ENCODE results near the gene METTL6.

DNA sequence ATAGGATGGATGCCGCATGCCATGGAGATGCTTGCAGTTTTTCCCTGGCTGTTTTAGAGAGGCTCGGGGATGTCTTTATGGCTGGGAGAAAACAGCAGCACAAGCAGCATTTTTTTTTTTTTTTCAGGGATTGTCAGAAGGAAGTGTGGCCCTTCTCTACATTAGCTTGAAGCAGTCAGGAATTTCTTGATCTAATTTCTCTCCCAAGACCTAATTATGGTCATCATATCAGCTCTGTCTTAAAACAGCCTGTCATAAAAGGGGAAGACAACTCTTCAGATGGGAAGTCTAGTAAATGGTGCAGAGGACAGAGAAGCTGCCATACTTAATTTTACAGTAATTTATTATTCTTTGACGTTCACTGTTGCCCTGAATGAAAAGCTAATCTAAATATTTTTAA lies 44.5 kb upstream of the METTL6 start:
- TF ChIP-seq, protein P1, sequence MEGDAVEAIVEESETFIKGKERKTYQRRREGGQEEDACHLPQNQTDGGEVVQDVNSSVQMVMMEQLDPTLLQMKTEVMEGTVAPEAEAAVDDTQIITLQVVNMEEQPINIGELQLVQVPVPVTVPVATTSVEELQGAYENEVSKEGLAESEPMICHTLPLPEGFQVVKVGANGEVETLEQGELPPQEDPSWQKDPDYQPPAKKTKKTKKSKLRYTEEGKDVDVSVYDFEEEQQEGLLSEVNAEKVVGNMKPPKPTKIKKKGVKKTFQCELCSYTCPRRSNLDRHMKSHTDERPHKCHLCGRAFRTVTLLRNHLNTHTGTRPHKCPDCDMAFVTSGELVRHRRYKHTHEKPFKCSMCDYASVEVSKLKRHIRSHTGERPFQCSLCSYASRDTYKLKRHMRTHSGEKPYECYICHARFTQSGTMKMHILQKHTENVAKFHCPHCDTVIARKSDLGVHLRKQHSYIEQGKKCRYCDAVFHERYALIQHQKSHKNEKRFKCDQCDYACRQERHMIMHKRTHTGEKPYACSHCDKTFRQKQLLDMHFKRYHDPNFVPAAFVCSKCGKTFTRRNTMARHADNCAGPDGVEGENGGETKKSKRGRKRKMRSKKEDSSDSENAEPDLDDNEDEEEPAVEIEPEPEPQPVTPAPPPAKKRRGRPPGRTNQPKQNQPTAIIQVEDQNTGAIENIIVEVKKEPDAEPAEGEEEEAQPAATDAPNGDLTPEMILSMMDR (IDR thresholded peaks at IDR 0.05): no peak
- TF ChIP-seq MXI1 (IDR thresholded peaks at IDR 0.05; ENCODE audit: low read depth, low read length): no peak
- no peak for TF ChIP-seq RFX5 (IDR thresholded peaks at IDR 0.05; ENCODE audit: low read length)
- no peak for TF ChIP-seq RXRA (IDR thresholded peaks at IDR 0.05; ENCODE audit: borderline replicate concordance, low read depth)
- TF ChIP-seq EP300 (IDR thresholded peaks at IDR 0.05; ENCODE audit: borderline replicate concordance in 1 of 2, low read depth in 1 of 2, low read length in 1 of 2): no peak
- TF ChIP-seq, protein P2, sequence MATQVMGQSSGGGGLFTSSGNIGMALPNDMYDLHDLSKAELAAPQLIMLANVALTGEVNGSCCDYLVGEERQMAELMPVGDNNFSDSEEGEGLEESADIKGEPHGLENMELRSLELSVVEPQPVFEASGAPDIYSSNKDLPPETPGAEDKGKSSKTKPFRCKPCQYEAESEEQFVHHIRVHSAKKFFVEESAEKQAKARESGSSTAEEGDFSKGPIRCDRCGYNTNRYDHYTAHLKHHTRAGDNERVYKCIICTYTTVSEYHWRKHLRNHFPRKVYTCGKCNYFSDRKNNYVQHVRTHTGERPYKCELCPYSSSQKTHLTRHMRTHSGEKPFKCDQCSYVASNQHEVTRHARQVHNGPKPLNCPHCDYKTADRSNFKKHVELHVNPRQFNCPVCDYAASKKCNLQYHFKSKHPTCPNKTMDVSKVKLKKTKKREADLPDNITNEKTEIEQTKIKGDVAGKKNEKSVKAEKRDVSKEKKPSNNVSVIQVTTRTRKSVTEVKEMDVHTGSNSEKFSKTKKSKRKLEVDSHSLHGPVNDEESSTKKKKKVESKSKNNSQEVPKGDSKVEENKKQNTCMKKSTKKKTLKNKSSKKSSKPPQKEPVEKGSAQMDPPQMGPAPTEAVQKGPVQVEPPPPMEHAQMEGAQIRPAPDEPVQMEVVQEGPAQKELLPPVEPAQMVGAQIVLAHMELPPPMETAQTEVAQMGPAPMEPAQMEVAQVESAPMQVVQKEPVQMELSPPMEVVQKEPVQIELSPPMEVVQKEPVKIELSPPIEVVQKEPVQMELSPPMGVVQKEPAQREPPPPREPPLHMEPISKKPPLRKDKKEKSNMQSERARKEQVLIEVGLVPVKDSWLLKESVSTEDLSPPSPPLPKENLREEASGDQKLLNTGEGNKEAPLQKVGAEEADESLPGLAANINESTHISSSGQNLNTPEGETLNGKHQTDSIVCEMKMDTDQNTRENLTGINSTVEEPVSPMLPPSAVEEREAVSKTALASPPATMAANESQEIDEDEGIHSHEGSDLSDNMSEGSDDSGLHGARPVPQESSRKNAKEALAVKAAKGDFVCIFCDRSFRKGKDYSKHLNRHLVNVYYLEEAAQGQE (IDR thresholded peaks at IDR 0.05; ENCODE audit: low read depth, low read length): no peak

Measured in SK-N-SH (cell line).